Muscle layer of colon (tissue), 2 donors: ENCODE data around the gene CGNL1.

Experiments
- H3K27ac ChIP-seq: one replicate; pipeline ENCODE4 v1.7.0; 2013; ENCODE audit warnings: low read depth, mild to moderate bottlenecking, low read length, moderate library complexity
- H3K27me3 ChIP-seq, 2 donors: one replicate each; pipeline ENCODE4 v1.7.0; 2013; ENCODE audit warnings: low read length in 2 of 2, mild to moderate bottlenecking in 2 of 2; ENCODE audit not compliant: insufficient read depth in 2 of 2, control insufficient read depth in 1 of 2
- H3K36me3 ChIP-seq: one replicate; pipeline ENCODE4 v1.7.0; 2013; ENCODE audit warnings: mild to moderate bottlenecking, low read length; ENCODE audit not compliant: insufficient read depth
- H3K4me1 ChIP-seq: one replicate; pipeline ENCODE4 v1.7.0; 2013; ENCODE audit warnings: mild to moderate bottlenecking, low read length; ENCODE audit not compliant: insufficient read depth
- H3K4me3 ChIP-seq, 2 donors: one replicate each; pipeline ENCODE4 v1.7.0; 2013; ENCODE audit warnings: low read length in 2 of 2, low read depth in 1 of 2, mild to moderate bottlenecking in 1 of 2, moderate library complexity in 1 of 2
- H3K9ac ChIP-seq: one replicate; pipeline ENCODE4 v1.7.0; 2013; ENCODE audit warnings: low read length
- H3K9me3 ChIP-seq: one replicate; pipeline ENCODE4 v1.7.0; 2013; ENCODE audit warnings: mild to moderate bottlenecking, low read length
- donor health status: abdominal sarcoma.
- donor health status: Adenocarcinoma of cecum.

The CGNL1 gene

DNA sequence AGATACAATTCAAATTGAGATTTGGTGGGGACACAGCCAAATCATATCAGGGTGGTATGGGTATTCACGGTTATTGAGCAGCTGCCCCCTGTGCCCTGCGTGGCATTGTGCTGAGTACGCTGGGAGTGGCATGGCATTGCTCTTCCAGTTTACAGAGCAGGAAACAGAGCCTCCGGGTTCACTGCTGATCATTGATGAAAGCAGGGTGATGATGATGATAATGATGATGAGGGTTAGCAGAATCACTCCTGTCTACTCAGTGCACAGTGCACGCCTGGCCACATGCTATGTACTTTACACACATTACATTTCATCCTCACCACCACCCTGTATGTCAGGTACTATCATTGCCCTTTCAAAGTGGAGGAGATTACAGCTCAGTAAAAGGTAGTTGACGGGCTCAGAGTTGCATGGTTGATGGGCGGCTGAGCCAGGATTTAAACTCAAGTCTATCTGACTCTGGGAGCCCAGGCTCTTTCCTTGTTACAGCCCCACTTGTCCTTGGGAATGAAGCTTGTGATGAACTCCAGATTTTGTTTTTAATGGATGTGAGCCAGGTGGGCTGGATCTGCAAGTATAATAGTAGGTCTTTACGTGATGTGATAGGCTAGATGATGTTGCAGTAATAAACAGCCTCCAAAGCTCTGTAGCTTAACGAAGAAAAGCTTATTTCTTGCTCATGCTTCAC, 127.8 kb downstream of the CGNL1 start:
- no peaks in the 10 kb centered on the region for H3K9me3 ChIP-seq
- H3K4me1 ChIP-seq, result peaks cover 4% of the 10 kb centered on the region
- no peaks in the 10 kb centered on the region for H3K27me3 ChIP-seq
- no peak overlapping the region for H3K4me3 ChIP-seq
- no peaks in the 10 kb centered on the region for H3K36me3 ChIP-seq
- no peak overlapping the region for H3K9ac ChIP-seq
- H3K27ac ChIP-seq, result no peak overlapping the region

DNA sequence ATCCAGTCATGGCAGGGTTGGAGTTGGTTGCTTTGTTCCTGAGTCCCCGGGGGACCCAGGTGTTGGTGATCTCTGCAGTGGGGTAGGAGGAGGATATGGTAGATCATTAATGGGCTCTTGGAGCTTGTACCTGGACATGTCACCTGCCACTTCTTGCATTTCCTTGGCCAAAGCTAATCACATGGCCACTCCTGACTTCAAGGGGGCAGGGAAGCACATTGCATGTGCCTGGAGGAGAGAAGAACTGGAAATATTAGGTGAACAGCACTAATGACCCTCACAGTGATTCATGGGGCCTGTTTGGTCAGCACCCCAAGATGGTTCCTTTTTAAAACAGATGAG, 128.3 kb downstream of the CGNL1 start:
- no peaks in the 10 kb centered on the region for H3K36me3 ChIP-seq
- no peak overlapping the region for H3K9ac ChIP-seq
- no peaks in the 10 kb centered on the region for H3K27me3 ChIP-seq
- peaks cover 4% of the 10 kb centered on the region for H3K4me1 ChIP-seq
- H3K27ac ChIP-seq, result no peak overlapping the region
- no peaks in the 10 kb centered on the region for H3K9me3 ChIP-seq
- no peak overlapping the region for H3K4me3 ChIP-seq

- H3K9ac ChIP-seq, result no peak overlapping the region
Observed at GRCh38 chr15:57505056-57505715, 128.9 kb downstream of the CGNL1 start.

DNA sequence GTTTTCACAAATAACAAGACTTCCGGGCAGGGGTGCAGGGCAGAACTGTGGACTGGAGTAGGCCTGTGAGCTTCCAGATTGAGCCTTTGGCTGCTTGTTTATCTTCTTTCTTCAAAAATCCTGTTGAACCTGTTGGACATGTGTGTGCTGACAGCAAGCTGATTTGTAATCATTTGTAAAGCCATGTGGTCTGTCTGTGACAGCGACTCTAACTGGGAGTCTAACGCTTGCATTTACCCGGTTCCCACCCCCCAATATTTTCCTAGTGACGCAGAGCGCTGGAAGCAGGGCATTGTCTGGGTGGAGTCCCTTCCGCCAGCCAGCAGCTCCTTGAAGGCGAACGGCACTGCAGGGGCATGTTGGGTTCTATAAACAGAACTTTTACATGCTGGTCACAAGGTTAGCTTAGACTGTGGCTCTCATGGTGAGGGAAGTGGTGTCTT, 129.7 kb downstream of the CGNL1 start:
- H3K9ac ChIP-seq, result no peak overlapping the region
- no peaks in the 10 kb centered on the region for H3K9me3 ChIP-seq
- H3K27ac ChIP-seq, result no peak overlapping the region
- H3K27me3 ChIP-seq, result no peaks in the 10 kb centered on the region
- peaks cover 4% of the 10 kb centered on the region for H3K4me1 ChIP-seq
- no peak overlapping the region for H3K4me3 ChIP-seq
- H3K36me3 ChIP-seq, result no peaks in the 10 kb centered on the region

More at GRCh38 chr15:57505056-57505715, 128.9 kb downstream of the CGNL1 start:
- H3K27me3 ChIP-seq, result no peaks in the 10 kb centered on the region
- H3K36me3 ChIP-seq, result no peaks in the 10 kb centered on the region
- no peak overlapping the region for H3K4me3 ChIP-seq
- peaks cover 4% of the 10 kb centered on the region for H3K4me1 ChIP-seq
- no peaks in the 10 kb centered on the region for H3K9me3 ChIP-seq
- no peak overlapping the region for H3K27ac ChIP-seq

GRCh38 chr15:57506422-57506821, 130.1 kb downstream of the CGNL1 start:
- Histone ChIP-seq H3K9me3 (no peaks in the 10 kb centered on the region), H3K36me3 (no peaks in the 10 kb centered on the region), H3K4me1 (peaks cover 4% of the 10 kb centered on the region), H3K9ac (no peak overlapping the region), H3K4me3 (no peak overlapping the region), H3K27me3 (no peaks in the 10 kb centered on the region), H3K27ac (no peak overlapping the region)

DNA sequence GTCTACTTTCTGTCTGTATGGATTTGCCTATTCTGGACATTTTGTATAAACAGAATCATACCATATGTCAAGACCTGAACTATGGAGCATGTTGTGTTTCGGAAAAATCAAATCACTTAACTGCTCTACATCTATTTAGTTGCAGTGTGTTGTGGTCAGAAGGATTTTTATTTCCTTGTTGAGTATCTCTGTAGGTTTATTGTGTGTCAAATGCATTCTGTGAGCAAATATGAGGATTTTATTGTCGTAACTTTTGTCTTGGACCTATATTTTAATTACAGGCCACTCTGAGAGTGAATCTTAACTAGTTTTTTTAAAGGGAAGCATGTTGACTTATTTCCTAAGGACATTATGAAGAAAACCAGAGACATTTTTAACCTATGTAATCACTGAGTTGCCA, 130.8 kb downstream of the CGNL1 start:
- peaks cover 4% of the 10 kb centered on the region for H3K4me1 ChIP-seq
- H3K9me3 ChIP-seq, result no peaks in the 10 kb centered on the region
- H3K36me3 ChIP-seq, result no peaks in the 10 kb centered on the region
- H3K27me3 ChIP-seq, result no peaks in the 10 kb centered on the region
- H3K9ac ChIP-seq, result no peak overlapping the region
- H3K4me3 ChIP-seq, result no peak overlapping the region
- H3K27ac ChIP-seq, result no peak overlapping the region

DNA sequence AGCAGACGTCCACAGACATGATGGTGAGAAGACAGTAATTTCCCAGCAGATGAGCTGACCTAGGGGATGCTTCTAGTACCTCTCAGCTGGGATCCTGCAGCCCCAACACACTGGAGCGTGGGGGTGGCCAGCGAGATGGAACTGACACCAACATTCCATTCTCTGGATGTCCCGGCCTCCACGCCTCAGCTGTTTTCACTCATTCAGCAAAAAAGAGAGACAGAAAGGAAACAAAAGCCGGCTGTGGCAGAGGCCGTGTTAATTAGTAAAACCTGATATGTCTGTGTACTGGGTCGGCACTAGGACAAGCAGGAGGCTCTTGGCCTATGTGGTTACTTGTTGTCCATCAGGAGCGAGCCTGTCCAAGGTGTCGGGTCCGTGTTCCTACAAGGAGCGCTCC, 132.8 kb downstream of the CGNL1 start:
- Histone ChIP-seq H3K9me3 (no peaks in the 10 kb centered on the region), H3K9ac (no peak overlapping the region), H3K4me3 (no peak overlapping the region), H3K27me3 (no peaks in the 10 kb centered on the region), H3K27ac (no peak overlapping the region), H3K36me3 (no peaks in the 10 kb centered on the region), H3K4me1 (peaks cover 1% of the 10 kb centered on the region)

- no peak overlapping the region for H3K4me3 ChIP-seq
- no peaks in the 10 kb centered on the region for H3K9me3 ChIP-seq
- no peak overlapping the region for H3K9ac ChIP-seq
- no peaks in the 10 kb centered on the region for H3K36me3 ChIP-seq
- H3K4me1 ChIP-seq, result no peaks in the 10 kb centered on the region
- no peaks in the 10 kb centered on the region for H3K27me3 ChIP-seq
- no peak overlapping the region for H3K27ac ChIP-seq
Observed at GRCh38 chr15:57509965-57510364, 133.7 kb downstream of the CGNL1 start.

DNA sequence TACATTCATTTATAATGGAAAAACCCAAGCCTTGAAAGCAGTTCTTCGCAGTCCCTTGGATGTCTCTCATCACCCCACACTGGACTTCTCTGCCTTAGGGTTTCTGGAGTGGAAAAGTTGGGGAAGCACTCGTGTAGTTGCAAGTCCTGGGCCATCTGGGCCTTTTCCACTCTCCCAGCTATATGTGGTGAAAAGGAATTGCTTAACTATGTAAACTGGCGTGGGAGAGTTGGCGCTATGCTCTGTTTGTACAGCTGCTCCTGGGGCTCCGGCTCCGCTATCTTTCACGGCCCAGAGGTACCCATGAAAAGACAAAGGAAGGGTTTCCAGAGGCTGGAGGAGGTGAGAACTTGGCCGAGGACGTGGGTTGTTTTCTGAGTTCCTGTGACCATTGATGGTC, 134.3 kb downstream of the CGNL1 start:
- no peaks in the 10 kb centered on the region for H3K4me1 ChIP-seq
- no peaks in the 10 kb centered on the region for H3K36me3 ChIP-seq
- H3K9ac ChIP-seq, result no peak overlapping the region
- H3K27me3 ChIP-seq, result no peaks in the 10 kb centered on the region
- no peaks in the 10 kb centered on the region for H3K9me3 ChIP-seq
- H3K27ac ChIP-seq, result no peak overlapping the region
- H3K4me3 ChIP-seq, result no peak overlapping the region

- Histone ChIP-seq H3K27me3 (no peaks in the 10 kb centered on the region), H3K9ac (no peak overlapping the region), H3K36me3 (no peaks in the 10 kb centered on the region), H3K4me1 (no peaks in the 10 kb centered on the region), H3K27ac (no peak overlapping the region), H3K9me3 (no peaks in the 10 kb centered on the region), H3K4me3 (no peak overlapping the region)
Observed at GRCh38 chr15:57516327-57517029, 140.2 kb downstream of the CGNL1 start.

DNA sequence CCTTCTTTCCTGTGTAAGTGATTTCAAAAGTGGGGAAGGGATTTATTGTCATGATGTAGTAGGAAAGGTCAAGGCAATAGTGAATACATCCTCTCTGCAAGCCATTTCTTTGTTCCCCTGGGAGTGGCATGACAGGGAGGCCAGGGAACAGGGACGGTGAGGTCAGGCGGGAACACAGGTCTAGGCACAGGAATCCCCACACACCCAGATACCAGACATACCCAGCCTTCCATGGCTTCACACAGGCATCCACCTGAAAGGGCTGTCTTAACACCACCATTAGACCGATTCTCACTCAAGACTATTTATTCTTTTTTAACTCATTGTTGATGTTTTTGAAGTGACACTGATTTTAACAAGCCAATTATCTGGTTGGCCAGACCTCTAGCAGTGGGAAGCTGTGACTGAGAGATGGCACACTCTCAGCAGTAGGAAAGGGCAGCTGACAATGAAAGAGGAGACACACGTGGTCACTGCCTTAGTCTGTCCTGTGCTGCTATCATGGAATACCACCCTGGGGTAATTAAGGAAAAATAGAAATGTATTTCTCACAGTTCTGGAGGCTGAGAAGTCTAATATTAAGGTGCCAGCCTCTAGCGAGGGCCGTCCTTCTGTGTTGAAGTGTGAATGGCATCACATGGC, 140.8 kb downstream of the CGNL1 start:
- Histone ChIP-seq H3K4me3 (no peak overlapping the region), H3K4me1 (no peaks in the 10 kb centered on the region), H3K9me3 (no peaks in the 10 kb centered on the region), H3K27ac (no peak overlapping the region), H3K9ac (no peak overlapping the region), H3K36me3 (no peaks in the 10 kb centered on the region), H3K27me3 (no peaks in the 10 kb centered on the region)
